Measurements from ENCODE around the gene AMPH.
"Not testable (repeated sequence)": the region's sequence is repeated elsewhere in the genome, so short reads cannot be mapped to it uniquely, and the experiment has no call there.

Gene AMPH

GRCh38 chr7:38628630-38629385 is 2.4 kb downstream of the AMPH start:
- DNase-seq: no peak

GRCh38 chr7:38625866-38626265 is 5.3 kb downstream of the AMPH start:
- DNase-seq: no peak

DNA sequence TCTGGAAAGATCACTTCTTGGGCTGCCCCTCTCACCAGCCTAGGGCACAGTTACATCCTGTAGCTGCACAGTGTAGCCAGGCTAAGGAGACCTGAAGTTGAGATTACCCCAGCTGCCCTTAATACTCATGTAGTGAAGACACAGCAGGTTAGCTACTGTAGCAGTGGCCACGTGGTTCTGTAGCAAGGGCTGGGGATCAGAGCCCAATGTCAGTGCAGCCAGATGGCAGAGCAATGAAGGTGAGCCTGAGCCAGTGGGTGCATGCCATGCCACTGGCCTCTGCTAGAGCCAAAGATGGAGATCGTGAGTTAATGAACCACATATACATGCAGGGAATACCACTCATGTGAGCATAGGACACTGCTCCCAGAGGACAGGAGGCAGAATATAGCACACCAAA is 15.5 kb downstream of the AMPH start:
- DNase-seq: no peak

GRCh38 chr7:38607466-38607865 is 23.7 kb downstream of the AMPH start:
- DNase-seq: no peak

GRCh38 chr7:38600741-38601140 is 30.4 kb downstream of the AMPH start:
- no peak for DNase-seq

DNA sequence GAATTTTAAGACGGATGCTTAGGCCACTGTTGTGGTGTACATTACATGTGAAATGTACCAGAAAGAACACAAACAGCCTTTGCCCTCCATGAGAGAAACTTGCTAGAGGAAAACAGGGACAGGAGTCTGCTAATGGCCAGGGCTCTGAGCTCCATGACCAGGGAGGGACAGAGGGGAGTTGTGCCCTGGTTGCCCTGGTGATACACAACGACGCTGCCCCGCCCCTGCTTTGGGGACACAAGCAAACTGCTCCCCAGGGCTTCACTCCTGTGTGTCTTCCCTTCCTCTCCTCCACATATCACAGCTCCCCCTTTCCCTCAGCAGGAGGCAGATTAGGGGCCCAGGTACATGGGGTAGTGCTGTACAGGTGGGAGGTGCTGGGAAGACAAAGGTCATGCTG is 36.2 kb downstream of the AMPH start:
- no peak for DNase-seq

DNA sequence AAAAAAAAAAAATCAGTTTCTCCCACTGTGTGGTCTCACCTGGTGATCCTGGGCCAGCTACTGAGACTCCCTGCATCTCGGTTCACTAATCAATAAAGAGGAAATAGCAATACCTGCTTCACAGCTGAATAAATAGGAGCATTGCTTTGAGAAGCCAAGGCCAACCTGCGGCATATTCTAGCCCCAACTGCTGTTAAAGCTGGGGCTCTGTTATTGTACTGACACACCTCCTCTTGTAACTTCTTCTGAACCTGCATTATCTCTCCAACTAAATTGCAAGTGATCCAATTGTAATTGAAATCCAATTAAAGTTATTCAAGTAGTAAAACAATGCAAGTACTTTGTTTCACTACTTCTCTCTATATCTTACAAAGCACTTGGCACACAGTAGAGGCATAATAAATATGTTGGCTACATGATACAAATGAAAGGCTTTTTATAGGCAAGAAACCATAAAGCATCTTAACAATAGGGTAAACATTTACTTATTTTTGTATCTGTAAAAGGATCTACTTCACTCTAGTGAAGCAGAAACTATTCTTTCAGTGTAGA is 38.4 kb downstream of the AMPH start:
- DNase-seq: no peak

DNA sequence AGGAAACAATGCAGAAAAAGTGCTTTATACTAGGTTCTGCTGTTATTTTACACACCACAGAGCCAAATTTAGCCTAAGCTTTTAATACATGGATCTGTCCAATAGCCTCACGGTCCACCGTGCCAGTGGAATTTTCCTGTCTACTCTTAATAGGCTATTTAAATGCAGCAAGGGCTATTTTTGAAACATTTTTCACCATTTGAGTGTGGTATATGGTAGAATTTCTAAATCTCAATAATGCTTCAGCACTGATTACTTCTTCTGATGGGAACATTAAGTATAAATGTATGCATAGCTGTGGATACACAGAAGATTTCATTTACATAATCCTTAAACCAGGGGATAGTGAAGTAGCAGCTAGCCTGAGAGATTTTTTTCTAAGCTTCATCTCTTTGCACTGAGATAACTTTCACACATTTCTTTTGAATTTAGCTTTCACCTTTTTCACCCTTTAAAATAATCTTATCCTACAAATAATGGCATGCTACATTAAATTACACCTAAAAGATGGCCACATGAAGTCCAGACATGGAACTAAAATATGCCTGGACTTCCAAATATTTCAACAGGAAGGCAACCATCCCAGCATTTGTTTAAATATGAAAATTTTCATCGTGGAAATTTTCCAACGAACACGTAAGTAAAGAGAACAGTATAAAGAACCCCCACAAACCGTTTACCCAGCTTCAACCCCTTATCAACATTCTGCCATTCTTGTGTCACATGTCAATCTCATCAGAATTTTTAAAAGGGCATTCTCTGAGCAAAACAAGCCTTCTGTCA is 45.4 kb downstream of the AMPH start:
- no peak for DNase-seq

DNA sequence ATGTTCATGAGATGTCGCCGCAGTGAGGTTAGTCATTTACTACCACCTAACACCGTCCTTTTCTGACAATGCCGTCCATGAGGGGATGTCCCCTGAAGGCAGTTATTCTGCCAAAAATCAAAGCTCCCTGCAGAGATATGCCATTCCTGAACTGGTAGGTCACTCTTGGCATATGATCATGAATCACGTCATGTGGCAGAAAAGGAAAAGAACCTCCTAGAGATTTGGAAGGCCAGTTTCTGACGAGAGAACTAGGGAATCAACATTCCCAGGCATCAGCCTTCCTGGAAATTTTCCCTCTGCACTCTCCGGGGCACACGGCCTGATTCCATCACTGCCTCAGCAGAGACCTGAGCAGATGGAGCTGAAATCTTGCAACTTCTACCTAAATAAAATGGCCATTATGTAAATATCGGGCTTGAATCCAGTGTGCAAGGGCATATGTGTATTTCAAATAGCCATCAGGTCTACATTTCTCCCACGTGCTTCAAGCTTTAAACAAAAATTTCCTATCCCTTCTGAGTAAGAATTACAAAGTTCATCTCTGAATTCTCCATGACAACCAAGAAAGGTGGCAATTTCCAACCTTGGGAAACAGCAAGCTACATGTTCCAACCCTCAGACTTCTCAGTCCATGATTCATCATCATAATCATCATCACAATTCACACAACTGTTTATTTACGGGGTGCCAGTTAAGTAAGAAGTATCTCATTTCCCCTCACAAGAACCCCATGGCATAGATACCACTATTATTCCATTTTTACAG is 46.5 kb downstream of the AMPH start:
- peak; percentile 19 for DNase-seq

GRCh38 chr7:38580485-38580884 is 50.7 kb downstream of the AMPH start:
- no peak for DNase-seq

GRCh38 chr7:38574086-38574485 is 57.1 kb downstream of the AMPH start:
- DNase-seq: no peak

- not testable (repeated sequence) for DNase-seq
Measured at GRCh38 chr7:38571620-38572019, 59.6 kb downstream of the AMPH start.

GRCh38 chr7:38568497-38568896 is 62.7 kb downstream of the AMPH start:
- DNase-seq: no peak

DNA sequence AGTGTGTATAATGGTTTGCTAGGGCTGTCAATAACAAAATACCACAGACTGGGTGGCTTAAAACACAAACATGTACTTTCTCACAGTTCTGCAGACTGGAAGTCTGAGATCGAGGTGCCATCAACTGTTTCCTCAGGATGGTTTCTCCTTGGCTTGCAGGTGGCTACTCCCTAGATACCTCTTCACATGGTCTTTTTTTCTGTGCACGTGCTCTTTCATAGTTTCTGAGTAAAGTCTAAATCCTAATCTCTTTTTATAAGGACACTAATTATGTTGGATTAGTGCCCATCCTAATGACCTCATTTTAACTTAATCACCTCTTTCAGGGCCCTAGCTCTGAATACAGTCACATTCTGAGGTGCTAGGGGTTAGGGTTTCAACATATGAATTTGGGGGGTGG is 65.9 kb downstream of the AMPH start:
- no peak for DNase-seq

DNA sequence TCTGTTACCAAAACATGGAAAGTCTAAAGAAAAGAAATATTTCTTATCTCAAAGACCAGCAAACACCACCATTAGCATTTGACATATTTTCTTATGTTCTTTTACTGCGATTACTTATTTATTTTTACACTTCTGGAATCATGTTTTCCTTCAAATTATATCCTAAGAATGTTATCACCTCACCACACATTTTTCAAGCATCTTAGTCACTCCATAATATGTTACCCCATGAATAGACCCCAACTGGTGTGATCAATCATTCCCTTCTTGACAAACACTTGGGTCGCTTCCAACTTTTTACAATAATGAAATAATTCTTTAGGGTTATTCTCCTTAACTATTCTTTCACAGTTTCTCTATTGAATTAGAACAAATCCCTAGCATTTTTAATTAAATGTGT is 67.4 kb downstream of the AMPH start:
- no peak for DNase-seq

DNA sequence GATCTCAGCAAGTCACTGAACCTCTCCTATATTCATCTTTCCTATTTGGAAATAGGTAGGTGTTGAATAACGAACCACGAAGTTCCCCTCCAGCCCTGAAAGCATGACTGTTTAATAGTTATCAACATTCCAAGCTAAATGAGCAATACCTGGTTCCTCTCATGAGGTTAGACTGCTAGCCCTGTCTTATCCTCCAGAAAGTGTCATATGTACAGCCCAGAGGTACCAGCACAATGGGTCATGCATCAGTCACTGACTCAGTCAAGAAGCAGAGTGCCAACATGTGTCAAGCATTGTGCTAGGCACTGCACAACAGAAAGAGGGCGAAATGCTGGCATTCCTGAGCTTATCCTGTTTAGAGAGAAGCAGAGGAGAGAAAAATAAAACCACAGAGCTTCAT is 70.0 kb downstream of the AMPH start:
- DNase-seq: no peak

- DNase-seq: no peak
Measured at GRCh38 chr7:38558761-38559345, 72.3 kb downstream of the AMPH start.

DNA sequence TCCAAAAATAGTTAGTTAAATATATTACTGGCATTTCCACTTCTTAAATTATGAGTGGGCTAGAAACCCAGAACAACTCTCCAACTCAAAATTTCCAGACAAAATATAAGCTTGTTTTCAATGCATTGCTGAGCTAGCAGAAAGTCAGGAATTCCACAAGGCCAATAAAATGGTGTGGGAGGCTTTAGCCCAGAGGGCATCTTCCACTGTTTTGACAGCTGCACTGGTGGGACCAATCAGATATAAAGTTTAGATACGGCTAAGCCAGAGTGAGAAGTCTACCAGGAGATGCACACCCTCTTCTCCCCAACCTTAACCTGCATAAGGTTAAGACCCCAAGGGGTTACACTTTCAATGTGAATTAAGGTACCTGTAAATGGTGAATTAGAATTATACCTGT is 76.6 kb downstream of the AMPH start:
- no peak for DNase-seq

DNA sequence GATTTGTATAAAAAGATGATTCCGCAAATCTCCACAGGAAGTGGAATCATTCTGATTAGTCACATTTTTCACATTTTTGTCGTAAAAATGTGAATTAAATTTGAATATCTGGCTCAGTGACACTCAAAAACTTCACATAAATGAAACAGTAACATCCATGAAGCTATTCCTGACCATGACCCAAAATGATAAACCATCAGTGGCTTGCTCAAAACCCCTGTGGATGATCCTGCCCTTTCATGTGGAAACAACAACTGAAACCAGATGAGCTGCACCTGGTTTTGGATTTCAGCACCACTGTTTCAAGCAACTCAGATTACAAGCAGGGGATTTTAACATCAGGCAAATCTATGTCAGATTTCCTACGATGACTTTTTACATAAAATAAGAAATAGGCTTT is 80.3 kb downstream of the AMPH start:
- no peak for DNase-seq

GRCh38 chr7:38548605-38549004 is 82.6 kb downstream of the AMPH start:
- no peak for DNase-seq

DNA sequence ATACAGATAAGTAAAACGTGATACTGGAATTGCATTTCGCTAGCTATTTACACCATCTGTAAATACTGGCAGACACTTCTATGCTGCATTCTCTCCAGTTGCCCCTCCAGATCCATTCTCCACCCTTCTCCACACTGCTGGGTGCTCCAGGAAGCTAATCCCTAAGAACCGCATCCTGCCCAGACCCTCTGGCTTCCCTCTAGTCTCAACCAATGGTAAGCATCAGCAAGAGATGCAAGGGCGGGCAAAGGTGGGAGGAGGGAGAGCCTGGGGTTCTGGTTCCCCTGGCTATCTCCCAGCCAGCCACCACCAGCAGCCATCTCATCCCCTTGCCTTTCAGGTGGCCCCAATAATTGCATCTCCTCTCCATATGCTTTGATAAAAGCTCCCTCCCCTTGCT is 84.4 kb downstream of the AMPH start:
- DNase-seq: no peak

DNA sequence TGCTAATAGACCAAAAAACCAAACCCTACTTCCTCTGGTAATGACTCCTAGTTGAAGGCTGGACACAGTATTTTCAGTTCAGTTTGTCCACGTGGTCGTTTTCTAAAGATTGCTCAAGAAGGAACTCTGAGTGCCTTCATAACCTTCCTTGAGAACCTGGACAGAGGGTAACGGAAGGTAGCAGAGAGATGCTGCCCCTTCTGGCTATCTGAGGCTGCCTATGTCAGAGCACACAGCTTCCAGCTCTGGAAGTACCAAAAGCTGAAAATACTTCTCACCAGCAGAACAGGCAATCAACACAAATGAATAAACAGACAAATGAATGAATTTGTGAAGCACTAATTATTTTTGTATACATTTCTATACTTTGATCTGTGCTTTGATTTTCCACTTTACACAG is 85.2 kb downstream of the AMPH start:
- DNase-seq: no peak

GRCh38 chr7:38542156-38542555 is 89.0 kb downstream of the AMPH start:
- DNase-seq: no peak
